ENCODE measurements around the gene CASP8. TPM values are rescaled to one million over a fixed set of nuclear protein-coding genes. Genes with fewer than 3 reads are reported as not detected.
A peak's percentile ranks its signal among the peaks of the same experiment; 100 is the strongest.

Gene CASP8
- total RNA-seq, 5 donors from 2014 or later (not counting 1 experiment from before 2014, with no cell fraction given): 116 to 306 (median 255) TPM

- no peak overlapping the region for H3K4me3 Mint-ChIP-seq
- Histone ChIP-seq H3K4me1 (ENCODE audit: control insufficient read depth in 1 of 2, extremely low read depth in 1 of 2, insufficient read depth in 2 of 2, low read length in 2 of 2) (peaks cover 0 to 27% of the 10 kb centered on the region in 2 experiments), H3K27me3 (replicated peaks in 1 of 2; ENCODE audit: control insufficient read depth in 2 of 2, extremely low read depth in 1 of 2, insufficient read depth in 2 of 2, low read length in 1 of 2) (no peaks in the 10 kb centered on the region), H3K9me3 (no peaks in the 10 kb centered on the region), H3K27ac (ENCODE audit: low read length) (no peak overlapping the region), H3K36me3 (ENCODE audit: control insufficient read depth in 2 of 2, extremely low read depth in 1 of 2, insufficient read depth in 1 of 2, low read length in 1 of 2) (peaks cover 16 to 90% of the 10 kb centered on the region in 2 donors), H3K4me3 (ENCODE audit: control insufficient read depth in 1 of 2, extremely low read depth in 1 of 2, low read length in 1 of 2) (no peak overlapping the region)
- no peaks in the 10 kb centered on the region for H3K27me3 Mint-ChIP-seq
- ChIA-PET POLR2A (interaction anchor here in 1 of 2 donors (0.6 to 0.7 kb wide), 2 partner anchors 9 to 38 kb away, joined by 3 to 8 read pairs; no protein-coding TSS in a partner anchor), CTCF (interaction anchor here (0.6 to 1.4 kb wide), 4 partner anchors 10 to 157 kb away, joined by 3 to 7 read pairs (median 4); no protein-coding TSS in a partner anchor)
- H3K4me1 Mint-ChIP-seq: peaks cover 69 to 73% (median 72%) of the 10 kb centered on the region in 3 donors
- H3K27ac Mint-ChIP-seq: peak overlapping the region; percentile 53 to 83
- peaks cover 76% of the 10 kb centered on the region for H3K36me3 Mint-ChIP-seq
- no peaks in the 10 kb centered on the region for H3K9me3 Mint-ChIP-seq
- no CpG with 5 or more reads among the region's 2 CpGs for WGBS (ENCODE audit: insufficient coverage)
- no peak for ATAC-seq (replicated peaks in 1 of 4)
- no peak for DNase-seq
Observed at GRCh38 chr2:201275069-201275468, 14.7 kb downstream of the CASP8 start.

- no peak overlapping the region for H3K4me3 Mint-ChIP-seq
- peak overlapping the region in 1 of 2 donors; percentile 28 for H3K27ac Mint-ChIP-seq
- ATAC-seq (replicated peaks in 1 of 4) (peak in 2 of 4 experiments; percentile 28 to 43), DNase-seq (peak in 1 of 35 experiments; percentile 51)
- H3K9me3 ChIP-seq: no peaks in the 10 kb centered on the region
- H3K4me3 ChIP-seq (ENCODE audit: control insufficient read depth in 1 of 2, extremely low read depth in 1 of 2, low read length in 1 of 2): no peak overlapping the region
- H3K36me3 ChIP-seq (ENCODE audit: control insufficient read depth in 2 of 2, extremely low read depth in 1 of 2, insufficient read depth in 1 of 2, low read length in 1 of 2): peaks cover 18 to 90% of the 10 kb centered on the region in 2 donors
- no peaks in the 10 kb centered on the region for H3K27me3 Mint-ChIP-seq
- H3K36me3 Mint-ChIP-seq: peaks cover 78% of the 10 kb centered on the region
- H3K4me1 ChIP-seq (ENCODE audit: control insufficient read depth in 1 of 2, extremely low read depth in 1 of 2, insufficient read depth in 2 of 2, low read length in 2 of 2): peaks cover 0 to 19% of the 10 kb centered on the region in 2 experiments
- WGBS (ENCODE audit: insufficient coverage): 93% methylated on average over 5 of the region's 5 CpGs
- H3K9me3 Mint-ChIP-seq: no peaks in the 10 kb centered on the region
- ChIA-PET POLR2A (interaction anchor here (0.6 to 1.2 kb wide), 2 partner anchors 18 to 43 kb away, joined by 4 to 5 read pairs; no protein-coding TSS in a partner anchor), CTCF (interaction anchor here in 1 of 2 donors (1.4 to 2.0 kb wide), 2 partner anchors 43 kb away, joined by 7 to 15 read pairs; no protein-coding TSS in a partner anchor)
- no peaks in the 10 kb centered on the region for H3K27me3 ChIP-seq (replicated peaks in 1 of 2; ENCODE audit: control insufficient read depth in 2 of 2, extremely low read depth in 1 of 2, insufficient read depth in 2 of 2, low read length in 1 of 2)
- H3K27ac ChIP-seq (ENCODE audit: low read length): no peak overlapping the region
- H3K4me1 Mint-ChIP-seq: peaks cover 65 to 71% (median 70%) of the 10 kb centered on the region in 3 donors
Observed at GRCh38 chr2:201275990-201276389, 15.7 kb downstream of the CASP8 start.

GRCh38 chr2:201276511-201276910 lies 16.2 kb downstream of the CASP8 start:
- DNase-seq: no peak
- ChIA-PET CTCF (interaction anchor here (1.1 to 2.0 kb wide), 3 partner anchors 44 to 119 kb away, joined by 3 to 15 read pairs (median 4); no protein-coding TSS in a partner anchor), POLR2A (interaction anchor here (0.5 to 1.2 kb wide), 5 partner anchors 19 to 89 kb away, joined by 3 to 5 read pairs (median 4); no protein-coding TSS in a partner anchor)
- Histone ChIP-seq H3K4me1 (ENCODE audit: control insufficient read depth in 1 of 2, extremely low read depth in 1 of 2, insufficient read depth in 2 of 2, low read length in 2 of 2) (peaks cover 0 to 15% of the 10 kb centered on the region in 2 experiments), H3K27ac (ENCODE audit: low read length) (no peak overlapping the region), H3K27me3 (replicated peaks in 1 of 2; ENCODE audit: control insufficient read depth in 2 of 2, extremely low read depth in 1 of 2, insufficient read depth in 2 of 2, low read length in 1 of 2) (no peaks in the 10 kb centered on the region), H3K36me3 (ENCODE audit: control insufficient read depth in 2 of 2, extremely low read depth in 1 of 2, insufficient read depth in 1 of 2, low read length in 1 of 2) (peaks cover 21 to 90% of the 10 kb centered on the region in 2 donors), H3K4me3 (ENCODE audit: control insufficient read depth in 1 of 2, extremely low read depth in 1 of 2, low read length in 1 of 2) (no peak overlapping the region), H3K9me3 (no peaks in the 10 kb centered on the region)
- Mint-ChIP-seq H3K4me1 (peaks cover 60 to 66% (median 65%) of the 10 kb centered on the region in 3 donors), H3K27me3 (no peaks in the 10 kb centered on the region), H3K36me3 (peaks cover 76% of the 10 kb centered on the region), H3K4me3 (no peak overlapping the region), H3K9me3 (no peaks in the 10 kb centered on the region), H3K27ac (peak overlapping the region in 1 of 2 donors; percentile 28)
- ATAC-seq (replicated peaks in 1 of 4): no peak
- 92% methylated on average over 2 of the region's 6 CpGs for WGBS (ENCODE audit: insufficient coverage)

GRCh38 chr2:201279079-201279478 lies 18.7 kb downstream of the CASP8 start:
- H3K36me3 ChIP-seq (ENCODE audit: control insufficient read depth in 2 of 2, extremely low read depth in 1 of 2, insufficient read depth in 1 of 2, low read length in 1 of 2): peaks cover 21 to 67% of the 10 kb centered on the region in 2 donors
- ATAC-seq (replicated peaks in 1 of 4) (peak; percentile 13 to 86 (median 24)), DNase-seq (no peak)
- peak overlapping the region; percentile 56 to 65 for H3K27ac Mint-ChIP-seq
- no peaks in the 10 kb centered on the region for H3K27me3 Mint-ChIP-seq
- no peak overlapping the region for H3K27ac ChIP-seq (ENCODE audit: low read length)
- ChIA-PET CTCF (interaction anchor here (0.5 to 1.4 kb wide), 9 partner anchors 10 to 999 kb away, joined by 3 to 8 read pairs (median 3); no protein-coding TSS in a partner anchor), POLR2A (no interaction called here)
- H3K4me3 ChIP-seq (ENCODE audit: control insufficient read depth in 1 of 2, extremely low read depth in 1 of 2, low read length in 1 of 2): no peak overlapping the region
- H3K4me1 Mint-ChIP-seq: peaks cover 36 to 43% (median 42%) of the 10 kb centered on the region in 3 donors
- H3K27me3 ChIP-seq (replicated peaks in 1 of 2; ENCODE audit: control insufficient read depth in 2 of 2, extremely low read depth in 1 of 2, insufficient read depth in 2 of 2, low read length in 1 of 2): no peaks in the 10 kb centered on the region
- H3K36me3 Mint-ChIP-seq: peaks cover 56% of the 10 kb centered on the region
- no peaks in the 10 kb centered on the region for H3K4me1 ChIP-seq (ENCODE audit: control insufficient read depth in 1 of 2, extremely low read depth in 1 of 2, insufficient read depth in 2 of 2, low read length in 2 of 2)
- WGBS (ENCODE audit: insufficient coverage): 36% methylated on average over 1 of the region's 1 CpG
- H3K9me3 ChIP-seq: no peaks in the 10 kb centered on the region
- no peaks in the 10 kb centered on the region for H3K9me3 Mint-ChIP-seq
- H3K4me3 Mint-ChIP-seq: no peak overlapping the region

GRCh38 chr2:201280191-201281040 lies 20.1 kb downstream of the CASP8 start:
- no peak for DNase-seq
- Mint-ChIP-seq H3K9me3 (no peaks in the 10 kb centered on the region), H3K36me3 (peaks cover 54% of the 10 kb centered on the region), H3K4me1 (peaks cover 31 to 44% (median 38%) of the 10 kb centered on the region in 3 donors), H3K27me3 (no peaks in the 10 kb centered on the region), H3K4me3 (no peak overlapping the region), H3K27ac (peak overlapping the region; percentile 70 to 80)
- ChIA-PET CTCF (interaction anchor here (0.6 to 1.5 kb wide), 5 partner anchors 44 to 382 kb away, joined by 3 to 8 read pairs (median 5); no protein-coding TSS in a partner anchor), POLR2A (interaction anchor here (0.5 to 0.6 kb wide), 2 partner anchors 22 to 366 kb away, joined by 3 to 4 read pairs; no protein-coding TSS in a partner anchor)
- H3K4me3 ChIP-seq (ENCODE audit: control insufficient read depth in 1 of 2, extremely low read depth in 1 of 2, low read length in 1 of 2): no peak overlapping the region
- no peak overlapping the region for H3K27ac ChIP-seq (ENCODE audit: low read length)
- no peaks in the 10 kb centered on the region for H3K9me3 ChIP-seq
- H3K36me3 ChIP-seq (ENCODE audit: control insufficient read depth in 2 of 2, extremely low read depth in 1 of 2, insufficient read depth in 1 of 2, low read length in 1 of 2): peaks cover 24 to 63% of the 10 kb centered on the region in 2 donors
- H3K27me3 ChIP-seq (replicated peaks in 1 of 2; ENCODE audit: control insufficient read depth in 2 of 2, extremely low read depth in 1 of 2, insufficient read depth in 2 of 2, low read length in 1 of 2): no peaks in the 10 kb centered on the region
- no CpG with 5 or more reads among the region's 3 CpGs for whole genome bisulfite sequencing (ENCODE audit: insufficient coverage)
- no peak for ATAC-seq (replicated peaks in 1 of 4)
- no peaks in the 10 kb centered on the region for H3K4me1 ChIP-seq (ENCODE audit: control insufficient read depth in 1 of 2, extremely low read depth in 1 of 2, insufficient read depth in 2 of 2, low read length in 2 of 2)

- Histone ChIP-seq H3K4me1 (ENCODE audit: control insufficient read depth in 1 of 2, extremely low read depth in 1 of 2, insufficient read depth in 2 of 2, low read length in 2 of 2) (no peaks in the 10 kb centered on the region), H3K9me3 (no peaks in the 10 kb centered on the region), H3K27ac (ENCODE audit: low read length) (no peak overlapping the region), H3K36me3 (ENCODE audit: control insufficient read depth in 2 of 2, extremely low read depth in 1 of 2, insufficient read depth in 1 of 2, low read length in 1 of 2) (peaks cover 8 to 66% of the 10 kb centered on the region in 2 donors), H3K27me3 (replicated peaks in 1 of 2; ENCODE audit: control insufficient read depth in 2 of 2, extremely low read depth in 1 of 2, insufficient read depth in 2 of 2, low read length in 1 of 2) (no peaks in the 10 kb centered on the region), H3K4me3 (ENCODE audit: control insufficient read depth in 1 of 2, extremely low read depth in 1 of 2, low read length in 1 of 2) (no peak overlapping the region)
- Mint-ChIP-seq H3K27me3 (no peaks in the 10 kb centered on the region), H3K36me3 (peaks cover 65% of the 10 kb centered on the region), H3K9me3 (peaks cover 0 to 6% (median 5%) of the 10 kb centered on the region in 3 donors), H3K4me3 (no peak overlapping the region), H3K27ac (peak overlapping the region in 1 of 2 donors; percentile 49), H3K4me1 (peaks cover 3 to 30% (median 20%) of the 10 kb centered on the region in 3 donors)
- ChIA-PET POLR2A (no interaction called here), CTCF (interaction anchor here in 1 of 2 donors (1.3 kb wide), 1 partner anchor 80 kb away, joined by 3 read pairs; no protein-coding TSS in a partner anchor)
- ATAC-seq (replicated peaks in 1 of 4) (no peak), DNase-seq (no peak)
- WGBS (ENCODE audit: insufficient coverage): 100% methylated on average over 1 of the region's 1 CpG
Observed at GRCh38 chr2:201285499-201285898, 25.2 kb downstream of the CASP8 start.

Data from T-cell (primary cell).